Muscle layer of duodenum (tissue), 2 donors: ENCODE data around the gene CRABP2.

ENCODE experiments used
- H3K27ac ChIP-seq: one replicate; pipeline ENCODE4 v1.7.0; 2013; ENCODE audit warnings: mild to moderate bottlenecking, low read length
- H3K27me3 ChIP-seq: one replicate; pipeline ENCODE4 v1.7.0; 2013; ENCODE audit warnings: low read depth, mild to moderate bottlenecking, control low read depth, low read length
- H3K36me3 ChIP-seq, 2 donors: one replicate each; pipeline ENCODE4 v1.7.0; 2013; ENCODE audit warnings: low read length in 2 of 2, control low read depth in 1 of 2, mild to moderate bottlenecking in 1 of 2; ENCODE audit not compliant: insufficient read depth in 2 of 2, control insufficient read depth in 1 of 2
- H3K4me1 ChIP-seq, 2 donors: one replicate each; pipeline ENCODE4 v1.7.0; 2013; ENCODE audit warnings: low read length in 2 of 2, mild to moderate bottlenecking in 2 of 2, control low read depth in 1 of 2, moderate library complexity in 1 of 2; ENCODE audit not compliant: insufficient read depth in 2 of 2, control insufficient read depth in 1 of 2
- H3K4me3 ChIP-seq, 2 donors: one replicate each; pipeline ENCODE4 v1.7.0; 2013; ENCODE audit warnings: low read length in 2 of 2, low read depth in 1 of 2, mild to moderate bottlenecking in 1 of 2
- H3K9me3 ChIP-seq, 2 donors: one replicate each; pipeline ENCODE4 v1.7.0; 2013; ENCODE audit warnings: low read length in 2 of 2, control low read depth in 1 of 2, mild to moderate bottlenecking in 1 of 2; ENCODE audit not compliant: control insufficient read depth in 1 of 2
- donor health status: healthy.

CRABP2 gene

GRCh38 chr1:156656806-156657740, 48.3 kb downstream of the CRABP2 start:
- Histone ChIP-seq H3K4me1 (peaks cover 19 to 45% of the 10 kb centered on the region in 2 donors), H3K27me3 (peaks cover 12% of the 10 kb centered on the region), H3K4me3 (peak overlapping the region; percentile 58 to 63)

GRCh38 chr1:156655904-156656516, 49.4 kb downstream of the CRABP2 start:
- Histone ChIP-seq H3K4me3 (no peak overlapping the region), H3K27me3 (peaks cover 12% of the 10 kb centered on the region), H3K4me1 (peaks cover 13 to 36% of the 10 kb centered on the region in 2 donors), H3K27ac (no peak overlapping the region), H3K9me3 (no peaks in the 10 kb centered on the region), H3K36me3 (no peaks in the 10 kb centered on the region)

More at GRCh38 chr1:156656806-156657740, 48.3 kb downstream of the CRABP2 start:
- no peak overlapping the region for H3K27ac ChIP-seq
- no peaks in the 10 kb centered on the region for H3K9me3 ChIP-seq
- no peaks in the 10 kb centered on the region for H3K36me3 ChIP-seq

GRCh38 chr1:156655151-156655903, 50.1 kb downstream of the CRABP2 start:
- Histone ChIP-seq H3K4me3 (no peak overlapping the region), H3K4me1 (peaks cover 7 to 29% of the 10 kb centered on the region in 2 donors), H3K36me3 (no peaks in the 10 kb centered on the region), H3K27me3 (peaks cover 12% of the 10 kb centered on the region), H3K27ac (no peak overlapping the region), H3K9me3 (no peaks in the 10 kb centered on the region)

GRCh38 chr1:156654700-156655099, 50.7 kb downstream of the CRABP2 start:
- H3K4me3 ChIP-seq = no peak overlapping the region
- H3K27ac ChIP-seq = no peak overlapping the region
- no peaks in the 10 kb centered on the region for H3K36me3 ChIP-seq
- no peaks in the 10 kb centered on the region for H3K9me3 ChIP-seq
- peaks cover 4 to 26% of the 10 kb centered on the region in 2 donors for H3K4me1 ChIP-seq
- peaks cover 12% of the 10 kb centered on the region for H3K27me3 ChIP-seq

- Histone ChIP-seq H3K36me3 (no peaks in the 10 kb centered on the region), H3K27me3 (peaks cover 13% of the 10 kb centered on the region), H3K27ac (no peak overlapping the region), H3K4me3 (no peak overlapping the region), H3K9me3 (no peaks in the 10 kb centered on the region), H3K4me1 (peaks cover 0 to 18% of the 10 kb centered on the region in 2 donors)
Measured at GRCh38 chr1:156652992-156653355, 52.4 kb downstream of the CRABP2 start.

- H3K36me3 ChIP-seq = no peaks in the 10 kb centered on the region
- no peaks in the 10 kb centered on the region for H3K9me3 ChIP-seq
- no peak overlapping the region for H3K27ac ChIP-seq
- no peak overlapping the region for H3K4me3 ChIP-seq
- H3K27me3 ChIP-seq = peaks cover 19% of the 10 kb centered on the region
- H3K4me1 ChIP-seq = peaks cover 0 to 12% of the 10 kb centered on the region in 2 donors
Measured at GRCh38 chr1:156652131-156652991, 53.0 kb downstream of the CRABP2 start.
